VCaP (cell line): ENCODE results near the gene ZNF488.
"Not testable (repeated sequence)": the region's sequence is repeated elsewhere in the genome, so short reads cannot be mapped to it uniquely, and the experiment has no call there.

ENCODE experiments used
- H3K27ac ChIP-seq: fragments of 450-650 bp; 2 replicates; pipeline ENCODE4 v1.5.1; 2017
- TF ChIP-seq, protein P1 (sequence below): fragments of 450-650 bp; conservative IDR thresholded peaks from 2 replicates; pipeline ENCODE4 v1.5.1; 2017; ENCODE audit warnings: mild to moderate bottlenecking, moderate library complexity

The ZNF488 gene

DNA sequence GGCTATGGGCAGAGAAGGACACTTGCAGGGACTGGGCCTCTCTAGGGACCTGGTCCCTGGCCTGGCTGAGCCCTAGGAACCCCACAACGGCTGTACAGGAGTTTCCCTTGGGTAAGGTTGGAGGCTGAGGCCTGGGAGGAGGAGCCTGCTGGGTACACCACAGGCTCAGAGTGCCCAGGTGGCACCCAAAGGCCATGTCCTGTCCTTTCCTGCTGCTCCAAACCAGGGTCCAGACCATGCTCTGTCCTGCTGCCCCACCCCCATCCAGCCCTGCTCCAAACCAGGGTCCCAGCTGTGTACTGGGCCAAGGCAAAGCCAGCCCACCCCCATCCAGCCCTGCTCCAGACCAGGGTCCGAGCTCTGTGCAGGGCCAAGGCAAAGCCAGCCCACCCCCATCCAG, 35.3 kb upstream of the ZNF488 start:
- TF ChIP-seq, protein P1, sequence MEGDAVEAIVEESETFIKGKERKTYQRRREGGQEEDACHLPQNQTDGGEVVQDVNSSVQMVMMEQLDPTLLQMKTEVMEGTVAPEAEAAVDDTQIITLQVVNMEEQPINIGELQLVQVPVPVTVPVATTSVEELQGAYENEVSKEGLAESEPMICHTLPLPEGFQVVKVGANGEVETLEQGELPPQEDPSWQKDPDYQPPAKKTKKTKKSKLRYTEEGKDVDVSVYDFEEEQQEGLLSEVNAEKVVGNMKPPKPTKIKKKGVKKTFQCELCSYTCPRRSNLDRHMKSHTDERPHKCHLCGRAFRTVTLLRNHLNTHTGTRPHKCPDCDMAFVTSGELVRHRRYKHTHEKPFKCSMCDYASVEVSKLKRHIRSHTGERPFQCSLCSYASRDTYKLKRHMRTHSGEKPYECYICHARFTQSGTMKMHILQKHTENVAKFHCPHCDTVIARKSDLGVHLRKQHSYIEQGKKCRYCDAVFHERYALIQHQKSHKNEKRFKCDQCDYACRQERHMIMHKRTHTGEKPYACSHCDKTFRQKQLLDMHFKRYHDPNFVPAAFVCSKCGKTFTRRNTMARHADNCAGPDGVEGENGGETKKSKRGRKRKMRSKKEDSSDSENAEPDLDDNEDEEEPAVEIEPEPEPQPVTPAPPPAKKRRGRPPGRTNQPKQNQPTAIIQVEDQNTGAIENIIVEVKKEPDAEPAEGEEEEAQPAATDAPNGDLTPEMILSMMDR: no peak

DNA sequence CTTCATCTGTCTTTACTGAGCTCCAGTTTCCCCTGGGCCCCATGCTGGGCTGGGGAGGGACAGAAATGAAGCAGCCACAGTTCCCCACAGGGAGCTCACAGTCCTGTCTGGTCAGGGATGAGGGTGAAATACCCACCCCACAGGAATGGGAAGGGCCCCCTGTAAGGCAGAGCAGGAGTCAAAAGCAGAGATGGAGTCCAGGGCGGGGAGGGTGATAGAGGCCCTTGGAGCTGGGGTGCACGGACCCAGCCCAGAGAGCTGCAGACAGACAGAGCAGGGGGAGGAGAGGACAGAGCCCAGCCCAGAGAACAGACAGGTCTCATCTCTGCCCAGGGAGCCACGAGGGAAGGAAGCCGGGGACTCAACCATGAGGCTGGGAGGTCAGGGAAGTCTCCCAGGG, 34.9 kb upstream of the ZNF488 start:
- TF ChIP-seq, protein P1: no peak

More for the DNA sequence above, 35.3 kb upstream of the ZNF488 start:
- H3K27ac ChIP-seq: no peak overlapping the region

DNA sequence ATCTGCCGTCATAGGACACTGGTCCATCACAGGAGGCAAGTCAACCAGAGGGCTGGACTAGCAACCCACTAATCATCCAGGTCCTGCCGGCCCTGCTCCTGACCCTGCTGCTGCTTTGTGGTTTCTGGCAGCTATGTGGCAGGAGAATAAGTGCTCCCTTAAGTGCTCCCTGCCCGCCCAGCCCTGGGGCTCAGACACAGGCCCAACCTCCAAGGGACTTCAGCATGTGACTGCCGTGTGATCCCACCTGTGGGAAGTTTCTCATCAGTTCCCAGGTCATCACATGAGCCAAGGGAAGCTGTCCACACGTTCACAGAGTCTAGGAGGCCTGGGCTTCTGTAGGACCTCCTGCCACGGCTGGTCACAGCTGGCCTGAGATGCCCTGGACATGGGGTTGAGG, 34.2 kb upstream of the ZNF488 start:
- TF ChIP-seq, protein P1: no peak
- H3K27ac ChIP-seq: no peak overlapping the region

More for the DNA sequence above, 34.9 kb upstream of the ZNF488 start:
- H3K27ac ChIP-seq: no peak overlapping the region

DNA sequence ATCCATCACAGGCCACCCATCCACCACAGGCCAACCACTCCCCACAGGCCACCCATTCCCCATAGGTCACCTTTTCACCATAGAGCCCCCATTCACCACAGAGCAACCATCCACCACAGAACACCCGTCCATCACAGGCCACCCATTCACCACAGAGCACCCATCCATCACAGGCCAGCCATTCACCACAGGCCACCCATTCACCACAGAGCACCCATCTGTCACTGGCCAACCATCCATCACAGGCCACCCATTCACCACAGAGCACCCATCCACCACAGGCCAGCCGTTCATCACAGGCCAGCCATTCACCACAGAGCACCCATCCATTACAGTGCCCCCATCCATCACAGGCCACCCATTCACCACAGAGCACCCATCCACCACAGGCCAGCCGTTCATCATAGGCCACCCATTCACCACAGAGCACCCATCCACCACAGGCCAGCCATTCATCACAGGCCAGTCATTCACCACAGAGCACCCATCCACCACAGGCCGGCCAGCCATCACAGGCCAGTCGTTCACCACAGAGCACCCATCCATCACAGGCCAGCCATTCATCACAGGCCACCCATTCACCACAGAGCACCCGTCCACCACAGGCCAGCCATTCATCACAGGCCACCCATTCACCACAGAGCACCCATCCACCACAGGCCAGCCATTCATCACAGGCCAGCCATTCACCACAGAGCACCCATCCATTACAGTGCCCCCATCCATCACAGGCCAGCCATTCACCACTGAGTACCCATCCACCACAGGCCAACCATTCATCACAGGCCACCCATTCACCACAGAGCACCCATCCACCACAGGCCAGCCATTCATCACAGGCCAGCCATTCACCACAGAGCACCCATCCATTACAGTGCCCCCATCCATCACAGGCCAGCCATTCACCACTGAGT, 32.5 kb upstream of the ZNF488 start:
- not testable (repeated sequence) for H3K27ac ChIP-seq

DNA sequence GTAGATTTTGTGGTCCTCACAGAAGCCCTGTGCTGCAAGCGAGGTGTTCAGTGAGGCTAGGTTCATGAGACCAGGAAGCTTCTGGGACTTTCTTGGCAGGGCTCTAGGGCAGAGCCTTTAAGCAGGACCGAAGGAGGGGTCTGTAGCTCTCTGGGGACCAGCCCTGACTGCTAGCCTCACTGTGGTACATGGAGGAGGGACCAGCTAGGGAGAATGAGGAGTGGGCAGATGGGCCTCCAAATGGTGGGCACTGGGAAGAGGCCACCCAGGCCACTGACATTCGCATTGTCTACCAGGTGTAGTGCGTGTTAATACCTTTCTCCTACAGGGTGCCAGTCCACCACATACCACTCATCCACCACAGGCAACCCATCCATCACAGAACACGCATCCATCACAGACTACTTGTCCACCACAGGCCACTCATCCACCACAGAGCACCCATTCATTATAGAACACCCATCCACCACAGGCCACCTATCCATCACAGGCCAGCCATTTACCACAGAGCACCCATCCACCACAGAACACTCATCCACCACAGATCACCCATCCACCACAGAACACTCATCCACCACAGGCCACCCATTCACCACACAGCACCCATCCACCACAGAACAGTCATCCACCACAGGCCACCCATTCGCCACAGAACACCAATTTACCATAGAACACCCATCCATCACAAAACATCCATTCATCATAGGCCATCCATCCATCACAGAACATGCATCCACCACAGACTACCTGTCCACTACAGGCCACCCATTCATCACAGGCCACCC, 31.6 kb upstream of the ZNF488 start:
- no peak overlapping the region for H3K27ac ChIP-seq
- TF ChIP-seq, protein P1: no peak

DNA sequence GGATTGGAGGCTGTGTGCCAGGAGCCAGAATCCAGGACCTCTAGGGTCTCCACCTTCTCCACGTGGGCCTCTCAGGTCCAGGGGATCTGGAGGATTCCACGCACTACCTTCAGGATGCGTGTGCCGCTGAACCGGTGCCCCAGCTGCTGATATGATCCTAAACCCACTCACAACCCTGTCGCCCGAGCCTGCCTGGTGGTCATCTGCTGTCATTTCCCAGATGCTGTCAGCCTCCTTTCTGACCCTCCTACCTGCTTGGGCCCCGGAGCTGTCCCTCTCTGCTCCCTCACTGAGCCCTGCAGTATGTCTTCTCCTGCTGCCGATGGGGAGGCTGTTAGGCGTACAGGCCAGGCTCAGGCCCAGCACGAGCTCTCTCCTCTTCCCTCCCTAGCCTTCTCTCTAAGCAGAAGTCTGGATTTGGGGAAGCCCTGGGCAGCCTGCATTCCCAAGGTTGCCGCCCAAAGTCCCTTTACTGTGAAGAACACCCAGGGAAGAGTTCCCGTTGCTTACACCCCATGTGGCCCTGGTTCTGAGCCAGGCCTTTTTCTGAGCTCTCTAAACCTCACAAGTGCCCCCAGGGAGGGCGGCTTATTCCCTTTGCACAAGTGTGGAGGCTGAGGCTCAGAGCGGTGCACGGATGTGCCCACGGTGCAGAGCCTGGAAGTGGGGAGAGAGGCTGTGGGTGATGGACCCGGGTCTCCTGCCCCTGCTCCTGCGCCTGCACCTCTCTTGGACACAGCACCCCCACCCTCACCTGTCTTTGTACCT, 30.8 kb upstream of the ZNF488 start:
- TF ChIP-seq, protein P1: no peak
- H3K27ac ChIP-seq: no peak overlapping the region

DNA sequence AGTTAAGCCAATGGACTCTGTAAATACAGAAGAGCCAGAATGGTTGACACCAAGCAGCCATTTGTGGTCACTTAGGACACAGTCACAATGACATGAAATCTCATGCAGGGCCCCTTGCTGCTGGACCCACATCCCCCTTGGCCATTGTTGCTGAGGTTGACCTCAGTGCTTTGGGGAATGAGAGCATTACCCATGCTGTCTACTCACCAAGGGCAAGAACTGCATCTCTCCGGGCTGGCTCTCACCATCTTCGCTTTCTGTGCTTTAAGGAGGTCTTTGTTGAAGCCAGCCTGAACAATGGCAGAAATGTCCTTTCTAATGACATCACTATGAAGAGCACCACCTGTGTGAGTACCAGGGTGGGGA, 30.1 kb upstream of the ZNF488 start:
- H3K27ac ChIP-seq: no peak overlapping the region
- TF ChIP-seq, protein P1: no peak
